Mucosa of descending colon (tissue), 3 donors: ENCODE results near the gene ADAMTS1. TPM values are rescaled to one million over a fixed set of nuclear protein-coding genes. Genes with fewer than 3 reads are reported as not detected.
A peak's percentile ranks its signal among the peaks of the same experiment; 100 is the strongest.

Source experiments
- ATAC-seq: fragments of 200-7000 bp; cut with Tn5 transposase; one replicate; pipeline ENCODE4 v1.9.1; 2020; ENCODE audit warnings: mild to moderate bottlenecking, moderate library complexity
- DNase-seq, 3 donors: peaks; one replicate each; pipeline ENCODE4 v3.0.0-alpha.2; 2020
- H3K36me3 ChIP-seq: fragments of 200-600 bp; one replicate; pipeline ENCODE4 v1.8.0; 2021; ENCODE audit warnings: low read depth, mild to moderate bottlenecking
- H3K4me1 ChIP-seq: fragments of 200-600 bp; one replicate; pipeline ENCODE4 v1.8.0; 2021; ENCODE audit warnings: low read depth, mild to moderate bottlenecking
- H3K4me3 ChIP-seq: fragments of 200-600 bp; one replicate; pipeline ENCODE4 v1.8.0; 2021; ENCODE audit warnings: mild to moderate bottlenecking
- H3K9me3 ChIP-seq: fragments of 200-600 bp; one replicate; pipeline ENCODE4 v1.8.0; 2021; ENCODE audit warnings: mild to moderate bottlenecking
- CTCF ChIP-seq: fragments of 200-600 bp; IDR thresholded peaks from one replicate; pipeline ENCODE4 v1.8.0; 2022; ENCODE audit warnings: antibody characterized with exemption, mild to moderate bottlenecking
- intact Hi-C, 2 donors: fragments of 100-400 bp; cut with DNase I in 1 of 2; cut with micrococcal nuclease in 1 of 2; formaldehyde crosslinking; loops; one replicate each; pipeline versions ENCODE4 v1.11.0 to v1.11.1; 2022; cut with DNase I, micrococcal nuclease
- long read RNA-seq, 2 donors: library from polyadenylated mRNA; unstranded; transcript quantifications; one replicate each; pipeline ENCODE4 v2.0.0, GENCODE V29; 2019 to 2021
- total RNA-seq, 3 donors: library from RNA; stranded (reverse); fragmentation: NEBNext Ultra II Directional in 2 of 3; extraction: Animal tissue kit (Norgen Biotek cat#: 25700) in 2 of 3; gene quantifications; one replicate each; pipeline versions ENCODE4 v1.2.1 to v1.2.4, GENCODE V29; 2021 to 2023
- donor health status: DM: no; HTN: no; CAD: no; lungs with moderate emphysema.
- donor health status: DM: no; HTN: no; CAD: no.
- donor health status: DM: no; HTN: yes; CAD: no.

Gene ADAMTS1
- total RNA-seq, result 10 to 100 TPM in 2 of 3 donors, 1 to 10 TPM in 1; 5.2 to 59.3 (median 43.9) TPM
- long read RNA-seq, donor 1, full-length matches to known transcripts, result 72 of 112 reads
- long read RNA-seq, donor 1, partial matches to known transcripts, result 30 of 112 reads
- long read RNA-seq, donor 1, other reads (novel, unspliced or antisense), result 10 of 112 reads
- long read RNA-seq, donor 2, full-length matches to known transcripts, result 28 of 34 reads
- long read RNA-seq, donor 2, partial matches to known transcripts, result 4 of 34 reads
- long read RNA-seq, donor 2, other reads (novel, unspliced or antisense), result 2 of 34 reads

- Histone ChIP-seq H3K4me3 (peak within 1 kb of the TSS; percentile 30), H3K36me3 (no peaks in the 10 kb centered on the region), H3K9me3 (no peaks in the 10 kb centered on the region), H3K4me1 (peaks cover 33% of the 10 kb centered on the region)
- DNase-seq (peak; percentile 59 to 84 (median 77)), ATAC-seq (peak; percentile 52)
- intact Hi-C loops, result loop anchor here in 1 of 2 donors (10.0 kb wide), 1 partner anchor 1900 kb away; no protein-coding TSS in a partner anchor
- TF ChIP-seq CTCF, result no peak
These were observed at the start of gene ADAMTS1 for GRCh38 chr21:26845066-26845758. Gene ADAMTS1 (minus strand): TSS chr21:26845409. CDS start chr21:26844954, 455 bp downstream.

- H3K4me1 ChIP-seq, result no peaks in the 10 kb centered on the region
- H3K36me3 ChIP-seq, result no peaks in the 10 kb centered on the region
- no peaks in the 10 kb centered on the region for H3K9me3 ChIP-seq
- no peak for ATAC-seq
- H3K4me3 ChIP-seq, result no peak overlapping the region
- DNase-seq, result no peak
- intact Hi-C loops, result no loop called here
- TF ChIP-seq CTCF, result no peak
These were observed 46.9 kb upstream of the ADAMTS1 start for GRCh38 chr21:26892151-26892550.

GRCh38 chr21:26888931-26889330 lies 43.7 kb upstream of the ADAMTS1 start:
- Histone ChIP-seq H3K9me3 (no peaks in the 10 kb centered on the region), H3K4me1 (no peaks in the 10 kb centered on the region), H3K36me3 (no peaks in the 10 kb centered on the region), H3K4me3 (no peak overlapping the region)
- no peak for TF ChIP-seq CTCF
- no peak for ATAC-seq
- DNase-seq, result no peak
- intact Hi-C loops, result no loop called here

- no peak for ATAC-seq
- Histone ChIP-seq H3K4me3 (no peak overlapping the region), H3K4me1 (no peaks in the 10 kb centered on the region), H3K9me3 (no peaks in the 10 kb centered on the region), H3K36me3 (no peaks in the 10 kb centered on the region)
- intact Hi-C loops, result no loop called here
- DNase-seq, result no peak
- no peak for TF ChIP-seq CTCF
These were observed 43.0 kb upstream of the ADAMTS1 start for GRCh38 chr21:26888256-26888655.

GRCh38 chr21:26887251-26887650 lies 42.0 kb upstream of the ADAMTS1 start:
- intact Hi-C loops, result no loop called here
- DNase-seq (no peak), ATAC-seq (no peak)
- Histone ChIP-seq H3K36me3 (no peaks in the 10 kb centered on the region), H3K4me1 (no peaks in the 10 kb centered on the region), H3K4me3 (no peak overlapping the region), H3K9me3 (no peaks in the 10 kb centered on the region)
- TF ChIP-seq CTCF, result no peak
